ENCODE data around the gene NRP2. TPM values are rescaled to one million over a fixed set of nuclear protein-coding genes. Genes with fewer than 3 reads are reported as not detected.

NRP2 gene
- total RNA-seq, 1 experiment from 2014 or later = 31.0 TPM

DNA sequence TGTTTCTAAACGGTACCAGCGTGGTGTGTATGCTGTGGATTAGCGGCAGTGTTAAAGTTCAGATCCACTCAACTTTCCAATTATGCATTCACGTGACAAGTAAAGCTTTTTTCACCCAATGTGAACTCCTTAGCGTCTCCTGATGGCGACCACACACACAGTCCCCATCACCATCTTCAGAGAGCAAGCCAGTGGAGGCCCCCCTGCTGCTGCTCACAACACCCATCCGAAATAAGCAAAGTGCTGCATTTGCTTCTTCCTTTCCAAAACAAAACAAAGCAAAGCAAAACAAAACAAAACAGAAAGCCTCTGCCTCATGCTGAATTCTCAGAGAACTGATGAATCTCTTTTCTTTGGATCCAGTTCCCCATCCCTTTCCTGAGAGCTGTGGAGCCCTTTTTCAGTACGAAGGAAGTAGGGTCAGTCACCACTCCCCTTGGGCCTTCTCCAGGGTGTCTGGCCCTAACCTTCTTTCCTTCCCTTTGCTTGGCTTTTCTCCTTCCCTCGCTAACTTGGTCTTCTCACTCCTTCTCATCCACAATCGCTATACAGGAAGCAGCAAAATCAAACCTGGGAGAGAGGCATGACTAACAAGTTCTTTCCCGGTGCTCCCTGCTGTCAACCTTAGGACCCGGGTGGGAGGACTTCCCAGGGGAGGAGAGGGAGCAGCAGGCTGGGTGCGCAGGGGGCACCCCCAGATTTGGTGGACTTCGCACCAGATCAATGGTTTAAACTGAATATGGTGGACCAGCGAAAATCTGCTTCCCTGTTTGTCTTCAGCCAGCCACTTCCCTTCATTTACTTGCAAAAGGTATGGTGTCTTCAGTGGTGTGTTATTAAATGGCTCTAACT lies 56.0 kb downstream of the NRP2 start:
- intact Hi-C loops (cut with micrococcal nuclease; ENCODE audit: unreplicated experiment) = no loop called here
- Histone ChIP-seq H2AFZ (no peak overlapping the region), H3K4me1 (replicated peaks; ENCODE audit: insufficient read depth) (peaks cover 30% of the 10 kb centered on the region), H3K9me3 (ENCODE audit: insufficient read depth, low read depth) (no peaks in the 10 kb centered on the region), H3F3A (ENCODE audit: insufficient read depth, low read depth) (no peaks in the 10 kb centered on the region), H4K20me1 (ENCODE audit: insufficient read depth) (no peaks in the 10 kb centered on the region), H3K4me2 (no peak overlapping the region), H3K4me3 (no peak overlapping the region), H3K9me2 (ENCODE audit: insufficient read depth) (no peaks in the 10 kb centered on the region), H3K27me3 (ENCODE audit: insufficient read depth, low read depth) (no peaks in the 10 kb centered on the region), H3K79me2 (ENCODE audit: low read depth) (no peaks in the 10 kb centered on the region), H3K27ac (no peak overlapping the region), H3K36me3 (ENCODE audit: low read depth) (0 out of 2 replicates have a peak, but pooled peaks cover 9% of the 10 kb centered on the region)
- no peak for DNase-seq
- BruUV-seq (replicated peaks) = no TSS peak
- ChIA-PET POLR2A (ENCODE audit: unreplicated experiment) (no interaction called here), CTCF (no interaction called here)
- no peak for TF ChIP-seq EZH2 (IDR thresholded peaks at IDR 0.05; ENCODE audit: low read depth)
- TF ChIP-seq, protein P1, sequence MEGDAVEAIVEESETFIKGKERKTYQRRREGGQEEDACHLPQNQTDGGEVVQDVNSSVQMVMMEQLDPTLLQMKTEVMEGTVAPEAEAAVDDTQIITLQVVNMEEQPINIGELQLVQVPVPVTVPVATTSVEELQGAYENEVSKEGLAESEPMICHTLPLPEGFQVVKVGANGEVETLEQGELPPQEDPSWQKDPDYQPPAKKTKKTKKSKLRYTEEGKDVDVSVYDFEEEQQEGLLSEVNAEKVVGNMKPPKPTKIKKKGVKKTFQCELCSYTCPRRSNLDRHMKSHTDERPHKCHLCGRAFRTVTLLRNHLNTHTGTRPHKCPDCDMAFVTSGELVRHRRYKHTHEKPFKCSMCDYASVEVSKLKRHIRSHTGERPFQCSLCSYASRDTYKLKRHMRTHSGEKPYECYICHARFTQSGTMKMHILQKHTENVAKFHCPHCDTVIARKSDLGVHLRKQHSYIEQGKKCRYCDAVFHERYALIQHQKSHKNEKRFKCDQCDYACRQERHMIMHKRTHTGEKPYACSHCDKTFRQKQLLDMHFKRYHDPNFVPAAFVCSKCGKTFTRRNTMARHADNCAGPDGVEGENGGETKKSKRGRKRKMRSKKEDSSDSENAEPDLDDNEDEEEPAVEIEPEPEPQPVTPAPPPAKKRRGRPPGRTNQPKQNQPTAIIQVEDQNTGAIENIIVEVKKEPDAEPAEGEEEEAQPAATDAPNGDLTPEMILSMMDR (conservative IDR thresholded peaks at IDR 0.05) = no peak

DNA sequence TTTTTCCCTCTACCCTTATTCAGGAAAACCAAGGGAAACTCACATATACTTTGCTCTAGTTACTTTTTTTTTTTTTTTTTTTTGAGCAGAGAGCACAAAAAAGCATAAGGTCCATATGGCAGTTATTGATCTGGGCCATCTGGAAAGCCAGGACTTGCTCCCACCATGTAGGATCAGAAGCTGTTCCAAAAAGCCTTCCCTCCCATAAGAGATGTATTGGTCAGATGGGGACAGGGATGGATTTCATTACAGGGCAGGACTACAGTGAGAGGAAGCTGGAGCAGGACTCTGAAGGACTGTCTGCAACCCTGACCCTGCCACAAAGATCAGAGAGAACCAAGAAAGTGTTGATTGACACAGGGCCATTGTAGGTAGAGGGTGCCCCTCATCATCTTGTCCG lies 57.3 kb downstream of the NRP2 start:
- Histone ChIP-seq H2AFZ (no peak overlapping the region), H3K27ac (no peak overlapping the region), H4K20me1 (ENCODE audit: insufficient read depth) (no peaks in the 10 kb centered on the region), H3K27me3 (ENCODE audit: insufficient read depth, low read depth) (no peaks in the 10 kb centered on the region), H3K9me2 (ENCODE audit: insufficient read depth) (no peaks in the 10 kb centered on the region), H3K4me2 (no peak overlapping the region), H3K9me3 (ENCODE audit: insufficient read depth, low read depth) (no peaks in the 10 kb centered on the region), H3K36me3 (ENCODE audit: low read depth) (0 out of 2 replicates have a peak, but pooled peaks cover 9% of the 10 kb centered on the region), H3K4me3 (no peak overlapping the region), H3K79me2 (ENCODE audit: low read depth) (no peaks in the 10 kb centered on the region), H3K4me1 (replicated peaks; ENCODE audit: insufficient read depth) (peaks cover 20% of the 10 kb centered on the region), H3F3A (ENCODE audit: insufficient read depth, low read depth) (no peaks in the 10 kb centered on the region)
- POLR2A ChIA-PET (ENCODE audit: unreplicated experiment) = interaction anchor here (1.2 kb wide), 1 partner anchor 55 kb away, joined by 11 read pairs; no protein-coding TSS in a partner anchor
- DNase-seq = no peak
- TF ChIP-seq EZH2 (IDR thresholded peaks at IDR 0.05; ENCODE audit: low read depth) = no peak
- TF ChIP-seq, protein P1 (conservative IDR thresholded peaks at IDR 0.05) = no peak
- no TSS peak for BruUV-seq (replicated peaks)
- intact Hi-C loops (cut with micrococcal nuclease; ENCODE audit: unreplicated experiment) = no loop called here
- CTCF ChIA-PET = no interaction called here

DNA sequence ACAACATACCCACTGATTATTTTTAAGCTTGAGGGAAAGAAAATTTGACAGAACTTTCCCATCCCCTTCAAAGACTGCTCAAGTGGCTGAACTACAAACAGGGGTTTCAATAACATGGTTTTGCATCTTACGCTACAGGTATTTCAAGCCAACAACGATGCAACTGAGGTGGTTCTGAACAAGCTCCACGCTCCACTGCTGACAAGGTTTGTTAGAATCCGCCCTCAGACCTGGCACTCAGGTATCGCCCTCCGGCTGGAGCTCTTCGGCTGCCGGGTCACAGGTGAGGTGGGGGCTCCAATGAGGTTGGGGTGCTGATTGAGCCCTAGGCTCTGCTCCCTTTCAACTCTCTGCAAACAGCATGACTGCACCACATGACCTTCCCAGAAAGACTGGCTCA lies 58.1 kb downstream of the NRP2 start:
- H3K4me1 ChIP-seq (replicated peaks; ENCODE audit: insufficient read depth) = peaks cover 19% of the 10 kb centered on the region
- no peak overlapping the region for H3K4me2 ChIP-seq
- TF ChIP-seq EZH2 (IDR thresholded peaks at IDR 0.05; ENCODE audit: low read depth) = no peak
- TF ChIP-seq, protein P1 (conservative IDR thresholded peaks at IDR 0.05) = no peak
- intact Hi-C loops (cut with micrococcal nuclease; ENCODE audit: unreplicated experiment) = no loop called here
- CTCF ChIA-PET = no interaction called here
- no peak overlapping the region for H3K4me3 ChIP-seq
- BruUV-seq (replicated peaks) = no TSS peak
- no peaks in the 10 kb centered on the region for H3K27me3 ChIP-seq (ENCODE audit: insufficient read depth, low read depth)
- POLR2A ChIA-PET (ENCODE audit: unreplicated experiment) = interaction anchor here (1.2 kb wide), 1 partner anchor 55 kb away, joined by 11 read pairs; no protein-coding TSS in a partner anchor
- H3K27ac ChIP-seq = no peak overlapping the region
- no peak for DNase-seq
- H3K9me3 ChIP-seq (ENCODE audit: insufficient read depth, low read depth) = no peaks in the 10 kb centered on the region
- H2AFZ ChIP-seq = no peak overlapping the region
- 0 out of 2 replicates have a peak, but pooled peaks cover 9% of the 10 kb centered on the region for H3K36me3 ChIP-seq (ENCODE audit: low read depth)
- no peaks in the 10 kb centered on the region for H3K79me2 ChIP-seq (ENCODE audit: low read depth)
- H3F3A ChIP-seq (ENCODE audit: insufficient read depth, low read depth) = no peaks in the 10 kb centered on the region
- no peaks in the 10 kb centered on the region for H3K9me2 ChIP-seq (ENCODE audit: insufficient read depth)
- H4K20me1 ChIP-seq (ENCODE audit: insufficient read depth) = no peaks in the 10 kb centered on the region

Data from PC-9 (cell line).